Gastroesophageal sphincter (tissue), 4 donors: ENCODE data around the gene GPR61. TPM values are rescaled to one million over a fixed set of nuclear protein-coding genes. Genes with fewer than 3 reads are reported as not detected.

Experiments used
- ATAC-seq: fragments of 150-250 bp; one replicate; pipeline ENCODE4 v1.9.1; 2016; ENCODE audit warnings: mild to moderate bottlenecking, moderate library complexity
- H3K27ac ChIP-seq, 4 donors: fragments of 200-600 bp; sonication (generic) in 3 of 4; 1 replicate in 3 of 4; 2 replicates in 1 of 4; pipeline ENCODE4 v1.5.1; 2016 to 2019
- H3K27me3 ChIP-seq: fragments of 200-600 bp; sonication (generic); one replicate; pipeline ENCODE4 v1.5.1; 2019
- H3K36me3 ChIP-seq, 2 donors: fragments of 200-600 bp; sonication (generic); one replicate each; pipeline ENCODE4 v1.5.1; 2019; ENCODE audit warnings: control low read depth in 1 of 2
- H3K4me1 ChIP-seq, 3 donors: fragments of 200-600 bp; sonication (generic); 1 replicate in 2 of 3; 2 replicates in 1 of 3; pipeline ENCODE4 v1.5.1; 2016 to 2019; ENCODE audit warnings: control low read depth in 2 of 3
- H3K4me3 ChIP-seq, 2 donors: fragments of 200-600 bp; sonication (generic); one replicate each; pipeline ENCODE4 v1.5.1; 2019; ENCODE audit warnings: mild to moderate bottlenecking in 1 of 2, moderate library complexity in 1 of 2
- H3K9me3 ChIP-seq, 3 donors: fragments of 200-600 bp; sonication (generic); one replicate each; pipeline ENCODE4 v1.5.1; 2017 to 2019; ENCODE audit warnings: control low read depth in 2 of 3
- CTCF ChIP-seq, 4 experiments: fragments of 200-600 bp in 2 of 4; fragments of 450-650 bp in 2 of 4; sonication (generic) in 1 of 4; IDR thresholded peaks; one replicate each; pipeline ENCODE4 v1.5.1; 2017 to 2019; ENCODE audit warnings: antibody characterized with exemption in 4 of 4, mild to moderate bottlenecking in 2 of 4, moderate library complexity in 2 of 4
- EP300 ChIP-seq: sonication (generic); formaldehyde crosslinking; IDR thresholded peaks from one replicate; pipeline ENCODE4 v1.6.1; 2017; ENCODE audit warnings: antibody characterized with exemption, mild to moderate bottlenecking
- POLR2A ChIP-seq, 2 donors: fragments of 450-650 bp; IDR thresholded peaks; one replicate each; pipeline ENCODE4 v1.6.1; 2017; ENCODE audit warnings: antibody characterized with exemption in 2 of 2, mild to moderate bottlenecking in 2 of 2, moderate library complexity in 1 of 2
- POLR2AphosphoS5 ChIP-seq: sonication (generic); formaldehyde crosslinking; IDR thresholded peaks from one replicate; pipeline ENCODE4 v1.6.1; 2017; ENCODE audit warnings: antibody characterized with exemption
- WGBS, 2 donors: methylation state at CpG; one replicate each; pipeline ENCODE4 v1.1.5; 2018; ENCODE audit warnings: low coverage in 1 of 2; 5-methylcytosine and 5-hydroxymethylcytosine counted together
- total RNA-seq, 4 donors: library from RNA; depleted of rRNA; stranded (reverse); fragments of >200 nt; gene quantifications; one replicate each; pipeline ENCODE4 v1.1.0, GENCODE V29; 2016

GPR61 gene
- total RNA-seq, 4 donors from 2014 or later = not detected

- TF ChIP-seq CTCF (IDR thresholded peaks at IDR 0.05) = no peak
- TF ChIP-seq POLR2A (IDR thresholded peaks at IDR 0.05) = no peak
- no peak for TF ChIP-seq EP300
- no peak for ATAC-seq
- Histone ChIP-seq H3K4me3 (no peak overlapping the region), H3K36me3 (peaks cover 0 to 64% of the 10 kb centered on the region in 2 donors), H3K27ac (peak overlapping the region; percentile 44 to 76 (median 70)), H3K9me3 (no peaks in the 10 kb centered on the region), H3K4me1 (peaks cover 4 to 28% (median 7%) of the 10 kb centered on the region in 3 donors), H3K27me3 (no peaks in the 10 kb centered on the region)
- 20 to 24% methylated on average over 3 of the region's 3 CpGs for WGBS, 2 donors
Measured at GRCh38 chr1:109578947-109579443, 39.3 kb downstream of the GPR61 start.

- H3K36me3 ChIP-seq = peaks cover 0 to 68% of the 10 kb centered on the region in 2 donors
- ATAC-seq = no peak
- 17 to 36% methylated on average over 1 of the region's 1 CpG for WGBS, 2 donors
- peak overlapping the region; percentile 44 to 76 (median 70) for H3K27ac ChIP-seq
- H3K9me3 ChIP-seq = no peaks in the 10 kb centered on the region
- no peak overlapping the region for H3K4me3 ChIP-seq
- H3K4me1 ChIP-seq = peaks cover 4 to 26% (median 7%) of the 10 kb centered on the region in 3 donors
- TF ChIP-seq CTCF (IDR thresholded peaks at IDR 0.05) (no peak), EP300 (no peak), POLR2A (IDR thresholded peaks at IDR 0.05) (no peak), POLR2AphosphoS5 (peak; percentile 33)
- H3K27me3 ChIP-seq = no peaks in the 10 kb centered on the region
Measured at GRCh38 chr1:109579491-109579890, 39.8 kb downstream of the GPR61 start.

GRCh38 chr1:109582021-109582420 is 42.3 kb downstream of the GPR61 start:
- peaks cover 7 to 76% of the 10 kb centered on the region in 2 donors for H3K36me3 ChIP-seq
- TF ChIP-seq EP300 = no peak
- TF ChIP-seq POLR2A (IDR thresholded peaks at IDR 0.05) = no peak
- TF ChIP-seq CTCF (IDR thresholded peaks at IDR 0.05) = no peak
- TF ChIP-seq POLR2AphosphoS5 = no peak
- WGBS, 2 donors = 94 to 100% methylated on average over 2 of the region's 2 CpGs
- no peak overlapping the region for H3K27ac ChIP-seq
- peaks cover 4 to 26% (median 7%) of the 10 kb centered on the region in 3 donors for H3K4me1 ChIP-seq
- H3K27me3 ChIP-seq = no peaks in the 10 kb centered on the region
- no peak overlapping the region for H3K4me3 ChIP-seq
- ATAC-seq = no peak
- no peaks in the 10 kb centered on the region for H3K9me3 ChIP-seq

- no peak overlapping the region for H3K27ac ChIP-seq
- no peak overlapping the region for H3K4me3 ChIP-seq
- no peaks in the 10 kb centered on the region for H3K9me3 ChIP-seq
- 67 to 80% methylated on average over 1 of the region's 1 CpG for WGBS, 2 donors
- H3K4me1 ChIP-seq = peaks cover 0 to 6% (median 0%) of the 10 kb centered on the region in 3 donors
- no peaks in the 10 kb centered on the region for H3K27me3 ChIP-seq
- TF ChIP-seq POLR2AphosphoS5 = no peak
- no peak for TF ChIP-seq EP300
- TF ChIP-seq CTCF (IDR thresholded peaks at IDR 0.05) = no peak
- no peak for TF ChIP-seq POLR2A (IDR thresholded peaks at IDR 0.05)
- no peak for ATAC-seq
- peaks cover 11 to 93% of the 10 kb centered on the region in 2 donors for H3K36me3 ChIP-seq
Measured at GRCh38 chr1:109584766-109585165, 45.1 kb downstream of the GPR61 start.

- H3K27me3 ChIP-seq = no peaks in the 10 kb centered on the region
- H3K9me3 ChIP-seq = no peaks in the 10 kb centered on the region
- no peak for ATAC-seq
- no peak for TF ChIP-seq POLR2A (IDR thresholded peaks at IDR 0.05)
- no peak for TF ChIP-seq EP300
- TF ChIP-seq POLR2AphosphoS5 = no peak
- no peak for TF ChIP-seq CTCF (IDR thresholded peaks at IDR 0.05)
- H3K27ac ChIP-seq = no peak overlapping the region
- no peak overlapping the region for H3K4me3 ChIP-seq
- no peaks in the 10 kb centered on the region for H3K4me1 ChIP-seq
- 60 to 77% methylated on average over 1 to 3 of the region's 3 CpGs for WGBS, 2 donors
- peaks cover 11 to 93% of the 10 kb centered on the region in 2 donors for H3K36me3 ChIP-seq
Measured at GRCh38 chr1:109586055-109586454, 46.4 kb downstream of the GPR61 start.
